ENCODE measurements around the gene NMNAT2.
"Not testable (repeated sequence)": the region's sequence is repeated elsewhere in the genome, so short reads cannot be mapped to it uniquely, and the experiment has no call there.

NMNAT2 gene

DNA sequence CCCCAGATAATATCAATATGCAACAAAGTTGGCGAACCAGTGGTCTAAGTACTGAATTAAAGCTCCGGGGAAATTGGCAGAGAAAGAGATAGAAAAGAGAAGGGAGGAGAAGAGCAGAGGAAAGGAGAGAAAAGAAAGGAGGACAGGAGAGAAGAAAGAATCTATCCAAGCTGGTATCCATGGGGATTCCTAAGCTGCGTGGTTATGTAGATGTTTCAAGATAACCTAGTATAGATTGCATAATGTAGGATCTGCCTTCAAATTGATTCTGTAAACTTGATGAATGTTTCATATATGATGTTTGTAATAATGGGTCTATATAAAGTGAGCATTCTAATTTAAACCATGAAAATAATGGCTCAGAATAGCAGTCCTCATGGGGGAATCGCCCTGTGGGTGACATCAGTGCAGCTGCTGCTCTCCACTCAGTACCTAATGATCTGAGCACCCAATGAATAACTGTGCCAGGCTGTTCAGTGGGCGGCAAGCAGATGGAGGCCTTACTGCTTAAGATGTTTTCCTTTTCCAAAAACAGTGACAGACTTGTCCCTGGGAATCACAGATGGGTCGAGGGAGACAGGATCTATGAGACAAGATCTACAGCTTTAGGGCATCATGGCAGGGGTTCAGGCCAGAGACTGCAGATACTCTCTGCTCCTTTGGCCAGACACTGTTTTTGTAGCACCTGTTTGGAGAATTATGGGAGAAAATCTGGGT is 154.1 kb downstream of the NMNAT2 start:
- no peak for DNase-seq (ENCODE audit: low spot score)

GRCh38 chr1:183262628-183263200 is 155.5 kb downstream of the NMNAT2 start:
- DNase-seq (ENCODE audit: low spot score) = no peak

GRCh38 chr1:183259924-183260323 is 158.3 kb downstream of the NMNAT2 start:
- no peak for DNase-seq (ENCODE audit: low spot score)

DNA sequence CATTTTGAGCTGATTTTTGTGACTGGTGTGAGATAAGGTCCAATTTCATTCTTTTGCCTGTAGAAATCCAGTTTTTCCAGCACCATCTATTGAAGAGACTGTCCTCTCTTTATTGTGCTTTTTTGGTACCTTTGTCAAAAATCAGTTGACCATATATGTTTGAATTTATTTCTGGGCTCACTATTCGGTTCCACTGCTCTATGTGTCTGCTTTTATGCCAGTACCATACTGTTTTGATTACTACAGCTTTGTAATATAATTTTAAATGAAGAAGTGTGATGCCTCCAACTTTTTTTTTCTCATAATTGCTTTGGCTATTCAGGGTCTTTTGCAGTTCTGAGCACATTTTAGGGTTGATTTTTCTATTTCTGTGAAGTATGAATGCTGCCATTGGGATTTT is 163.1 kb downstream of the NMNAT2 start:
- no peak for DNase-seq (ENCODE audit: low spot score)

- DNase-seq (ENCODE audit: low spot score) = no peak
Observed at GRCh38 chr1:183251959-183252450, 166.2 kb downstream of the NMNAT2 start.

GRCh38 chr1:183251101-183251958 is 166.8 kb downstream of the NMNAT2 start:
- DNase-seq (ENCODE audit: low spot score) = no peak

DNA sequence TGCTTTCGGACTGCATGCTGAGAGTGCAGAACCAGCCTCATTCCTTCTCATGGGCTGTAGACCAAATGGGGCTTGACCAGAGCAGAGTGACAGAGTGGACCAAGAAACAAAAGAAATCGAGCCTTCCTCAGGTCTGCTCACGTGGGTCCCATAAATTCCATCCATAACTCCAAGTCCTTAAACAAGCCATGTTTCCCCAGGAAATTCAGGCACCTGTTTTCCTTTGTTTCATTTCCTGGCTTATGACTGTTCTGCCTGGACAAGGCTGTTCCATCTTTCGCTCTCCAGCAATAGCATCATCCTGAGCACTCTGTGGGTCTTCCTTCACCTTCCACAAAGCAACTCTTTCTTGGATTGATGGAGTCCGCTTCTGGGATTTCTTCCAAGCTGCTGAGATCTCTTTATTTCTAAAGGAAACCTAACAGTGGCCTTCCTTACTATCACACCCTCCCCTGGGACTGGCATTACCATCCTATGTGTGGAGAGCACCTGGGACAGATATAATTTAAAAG is 168.2 kb downstream of the NMNAT2 start:
- DNase-seq (ENCODE audit: low spot score) = no peak

- no peak for DNase-seq (ENCODE audit: low spot score)
Observed at GRCh38 chr1:183248989-183249691, 169.0 kb downstream of the NMNAT2 start.

DNA sequence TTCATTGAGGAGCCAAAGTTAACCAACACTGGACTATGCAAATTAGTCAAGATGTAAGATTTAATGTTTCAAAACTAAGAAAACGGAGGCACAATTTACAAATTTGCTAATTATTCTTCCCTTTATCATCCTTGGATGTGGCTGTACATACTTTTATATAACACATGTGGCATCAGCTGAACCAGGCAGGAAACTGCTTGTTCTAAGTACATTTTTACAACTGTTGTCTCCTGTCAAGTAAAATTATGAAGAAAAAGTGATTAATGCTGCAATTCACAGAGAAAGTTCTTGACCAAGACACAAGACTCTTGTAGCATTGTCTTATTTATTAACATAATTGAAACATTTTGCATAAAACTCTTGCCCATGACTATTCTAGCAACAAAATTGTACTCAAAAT is 170.2 kb downstream of the NMNAT2 start:
- no peak for DNase-seq (ENCODE audit: low spot score)

DNA sequence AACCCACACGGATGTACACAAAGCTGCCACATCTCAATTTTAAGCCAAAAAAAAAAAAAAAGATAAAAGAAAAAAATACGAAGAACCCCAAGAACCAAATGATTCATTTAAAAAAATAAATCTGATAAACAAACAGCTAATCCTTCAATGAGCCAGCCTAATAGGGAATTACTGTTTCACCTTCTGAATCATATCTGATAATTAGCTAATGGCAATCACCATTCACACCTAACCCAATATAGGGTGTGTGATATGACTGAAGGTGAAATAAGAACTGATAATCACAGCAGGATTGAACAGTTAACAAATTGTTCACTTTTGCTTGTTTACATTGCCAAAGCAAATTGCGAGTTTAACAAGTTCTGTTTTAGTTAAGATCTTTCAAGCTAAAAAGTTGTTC is 170.7 kb downstream of the NMNAT2 start:
- DNase-seq (ENCODE audit: low spot score) = no peak

DNA sequence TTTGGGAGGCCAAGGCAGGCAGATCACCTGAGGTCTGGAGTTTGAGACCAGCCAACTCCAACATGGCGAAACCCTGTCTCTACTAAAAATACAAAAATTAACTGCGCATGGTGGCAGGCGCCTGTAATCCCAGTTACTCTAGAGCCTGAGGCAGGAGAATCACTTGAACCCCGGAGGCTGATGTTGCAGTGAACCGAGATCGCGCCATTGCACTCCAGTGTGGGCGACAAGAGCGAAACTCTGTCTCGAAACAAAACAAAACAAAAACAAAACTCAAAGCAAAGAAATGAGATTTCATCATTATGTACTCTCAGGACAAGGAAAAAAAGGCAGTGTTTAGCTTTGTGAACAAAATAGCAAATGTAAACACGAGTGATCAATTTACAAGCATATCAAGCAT is 171.1 kb downstream of the NMNAT2 start:
- DNase-seq (ENCODE audit: low spot score) = no peak

- no peak for DNase-seq (ENCODE audit: low spot score)
Observed at GRCh38 chr1:183246436-183246835, 171.7 kb downstream of the NMNAT2 start.

DNA sequence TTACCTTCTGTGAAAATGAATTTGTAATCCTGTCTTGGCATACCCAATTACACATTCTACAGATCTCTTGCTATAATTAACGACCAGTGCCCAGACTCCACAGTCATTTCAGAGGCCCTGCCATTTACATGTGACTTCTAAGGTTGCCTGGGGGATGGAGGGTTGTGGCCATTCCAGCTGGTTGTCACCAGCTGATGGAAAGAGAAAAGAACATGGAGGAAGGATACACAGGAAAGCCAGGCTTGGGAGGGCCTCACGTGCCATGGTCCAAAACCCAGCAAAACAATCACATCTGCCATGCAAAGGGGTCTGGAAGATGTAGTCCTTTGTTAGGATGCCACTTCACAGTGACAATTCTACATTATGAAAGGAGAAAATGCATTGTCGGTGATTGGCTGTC is 172.8 kb downstream of the NMNAT2 start:
- DNase-seq (ENCODE audit: low spot score) = no peak

- no peak for DNase-seq (ENCODE audit: low spot score)
Observed at GRCh38 chr1:183244466-183244865, 173.7 kb downstream of the NMNAT2 start.

GRCh38 chr1:183243161-183244050 is 174.8 kb downstream of the NMNAT2 start:
- DNase-seq (ENCODE audit: low spot score) = no peak

- DNase-seq (ENCODE audit: low spot score) = no peak
Observed at GRCh38 chr1:183242556-183242955, 175.6 kb downstream of the NMNAT2 start.

DNA sequence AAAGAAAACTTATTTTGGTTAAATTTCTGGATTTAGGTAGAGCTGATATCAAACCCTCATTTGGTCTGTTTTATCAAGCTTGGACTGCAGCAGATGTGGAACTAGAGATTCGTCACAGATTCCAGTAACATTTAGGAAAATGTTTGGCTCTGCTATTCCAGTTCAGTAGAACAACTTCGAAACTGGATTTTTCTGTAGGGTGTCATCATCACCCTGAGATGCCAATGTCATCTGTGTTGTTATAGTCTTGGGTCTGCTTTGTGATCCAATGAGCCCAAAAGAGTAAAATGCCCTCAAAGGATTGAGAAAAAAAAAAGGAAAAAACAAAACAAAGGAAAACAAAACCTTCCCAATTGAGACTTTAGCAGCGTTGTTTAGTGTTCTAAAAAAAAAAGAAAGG is 176.7 kb downstream of the NMNAT2 start:
- no peak for DNase-seq (ENCODE audit: low spot score)

- not testable (repeated sequence) for DNase-seq (ENCODE audit: low spot score)
Observed at GRCh38 chr1:183240853-183241252, 177.3 kb downstream of the NMNAT2 start.

DNA sequence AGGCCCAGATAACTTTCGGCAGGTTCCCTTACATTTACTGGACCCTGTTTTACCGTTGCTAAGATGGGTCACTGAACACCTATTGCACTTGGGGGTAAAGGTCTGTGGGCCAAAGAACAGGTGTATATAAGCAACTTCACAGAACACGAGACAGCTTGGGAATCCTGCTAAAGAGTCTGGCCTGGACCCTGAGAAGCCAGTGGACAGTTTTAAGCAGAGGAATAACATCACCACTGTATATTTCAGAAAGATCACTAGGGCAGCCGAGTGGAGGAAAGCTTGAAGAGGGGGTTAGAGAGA is 177.7 kb downstream of the NMNAT2 start:
- DNase-seq (ENCODE audit: low spot score) = no peak

DNA sequence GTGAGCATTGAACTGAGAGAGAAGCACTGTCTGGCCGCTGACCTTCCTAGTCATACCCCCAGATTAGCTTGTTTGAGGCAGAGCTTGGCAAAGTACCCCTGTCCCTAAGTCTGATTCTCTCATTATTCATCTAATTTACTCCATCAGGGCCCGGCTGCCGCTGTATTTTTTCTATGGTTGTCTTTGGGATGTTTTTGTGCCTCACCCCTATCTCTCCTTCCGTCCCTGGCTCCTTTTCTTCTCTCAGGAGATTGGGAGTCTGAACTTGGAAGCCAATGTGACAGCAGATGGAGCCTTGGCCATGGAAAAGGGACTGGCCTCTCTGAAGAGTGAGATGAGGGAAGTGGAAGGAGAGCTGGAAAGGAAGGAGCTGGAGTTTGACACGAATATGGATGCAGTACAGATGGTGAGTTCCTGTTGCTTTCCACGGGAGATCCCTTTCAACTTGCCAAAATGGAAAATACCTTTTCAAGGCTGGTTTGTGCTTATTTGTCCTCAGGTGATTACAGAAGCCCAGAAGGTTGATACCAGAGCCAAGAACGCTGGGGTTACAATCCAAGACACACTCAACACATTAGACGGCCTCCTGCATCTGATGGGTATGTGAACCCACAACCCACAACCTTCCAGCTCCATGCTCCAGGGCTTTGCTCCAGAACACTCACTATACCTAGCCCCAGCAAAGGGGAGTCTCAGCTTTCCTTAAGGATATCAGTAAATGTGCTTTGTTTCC is 178.2 kb downstream of the NMNAT2 start:
- DNase-seq (ENCODE audit: low spot score) = no peak

Data from SW480 (cell line).